Measurements from ENCODE around the gene DNAJC1. TPM values are rescaled to one million over a fixed set of nuclear protein-coding genes. Genes with fewer than 3 reads are reported as not detected.

Gene DNAJC1
- total and polyA plus RNA-seq, 10 of the 15 experiments (the other 5 are each of a cell fraction or from before 2014, with no cell fraction given) = 2.5 to 39.3 (median 20.4) TPM

GRCh38 chr10:21720090-21720489 is 283.4 kb downstream of the DNAJC1 start:
- WGBS (ENCODE audit: insufficient coverage, insufficient replicate concordance, low lambda C conversion rate, missing lambda C conversion rate) = 100% methylated on average over 3 of the region's 3 CpGs
- no peaks in the 10 kb centered on the region for H4K20me1 ChIP-seq (ENCODE audit: control insufficient read depth, insufficient read depth)
- intact Hi-C loops (cut with micrococcal nuclease; ENCODE audit: unreplicated experiment) = no loop called here
- H3K79me2 ChIP-seq (ENCODE audit: control insufficient read depth, insufficient read depth, low read length) = no peaks in the 10 kb centered on the region; the same call in 1 of the 2 replicates
- H2AFZ ChIP-seq (ENCODE audit: control insufficient read depth, low read depth, low read length) = no peak overlapping the region
- no peaks in the 10 kb centered on the region for H3K9me3 ChIP-seq (replicated peaks; ENCODE audit: control insufficient read depth, insufficient read depth, low read length)
- H3K9ac ChIP-seq (ENCODE audit: control insufficient read depth, insufficient read depth, low read length) = no peak overlapping the region
- H3K27me3 ChIP-seq (replicated peaks in 1 of 2; ENCODE audit: control insufficient read depth in 2 of 2, insufficient read depth in 2 of 2, low read length in 1 of 2) = no peaks in the 10 kb centered on the region
- H3K4me2 ChIP-seq (ENCODE audit: control insufficient read depth, insufficient read depth) = no peak overlapping the region
- DNase-seq (ENCODE audit: low read depth, low spot score) (no peak), ATAC-seq (peak; percentile 64), FAIRE-seq (no peak)
- no peak overlapping the region for H3K27ac ChIP-seq (ENCODE audit: control insufficient read depth, insufficient read depth)
- in situ Hi-C loops (cut with MboI) = loop anchor here (10.0 kb wide), 1 partner anchor 445 kb away; no protein-coding TSS in a partner anchor
- no TSS peak for BruUV-seq (replicated peaks)
- ChIA-PET CTCF (interaction anchor here (1.0 to 2.4 kb wide), 5 partner anchors 10 to 226 kb away, joined by 3 to 12 read pairs (median 5); no protein-coding TSS in a partner anchor), RAD21 (ENCODE audit: unreplicated experiment) (interaction anchor here (1.2 to 1.9 kb wide), 3 partner anchors 9 to 168 kb away, joined by 4 to 5 read pairs (median 4); no protein-coding TSS in a partner anchor), SMC1A (ENCODE audit: uncharacterized antibody, unreplicated experiment) (interaction anchor here (0.7 to 2.5 kb wide), 7 partner anchors 9 to 224 kb away, joined by 3 to 15 read pairs (median 3); no protein-coding TSS in a partner anchor), POLR2A (interaction anchor here (0.9 to 1.8 kb wide), 2 partner anchors 9 to 11 kb away, joined by 3 to 6 read pairs; no protein-coding TSS in a partner anchor)
- peaks cover 9% of the 10 kb centered on the region for H3K4me1 ChIP-seq (ENCODE audit: control insufficient read depth, insufficient read depth, low read length)
- no peak overlapping the region for H3K4me3 ChIP-seq
- H3K36me3 ChIP-seq (ENCODE audit: control insufficient read depth in 2 of 2, insufficient read depth in 2 of 2, low read length in 1 of 2) = peaks cover 0 to 12% of the 10 kb centered on the region in 2 experiments; a peak in 2 of 4 replicates
- peak; percentile 47 to 71; a peak in 2 of 4 replicates for TF ChIP-seq BHLHE40 (IDR thresholded peaks at IDR 0.05; ENCODE audit: borderline replicate concordance in 1 of 2, low read depth in 2 of 2, low read length in 1 of 2)
- no peak for TF ChIP-seq TBL1XR1 (IDR thresholded peaks at IDR 0.05; ENCODE audit: low read depth, low read length)
- TF ChIP-seq ATF3 (IDR thresholded peaks at IDR 0.05; ENCODE audit: borderline replicate concordance, extremely low read depth, low read depth, low read length) = no peak
- peak; percentile 43; the same call in 1 of the 2 replicates for TF ChIP-seq ATF7 (IDR thresholded peaks at IDR 0.05; ENCODE audit: low read depth)
- TF ChIP-seq MTA2 (IDR thresholded peaks at IDR 0.05; ENCODE audit: low read depth) = peak; percentile 54; the same call in 1 of the 2 replicates
- TF ChIP-seq SMAD5 (IDR thresholded peaks at IDR 0.05; ENCODE audit: low read depth) = no peak
- no peak for TF ChIP-seq EZH2 (IDR thresholded peaks at IDR 0.05; ENCODE audit: borderline replicate concordance, control insufficient read depth, low read depth, low read length)
- peak; percentile 41; the same call in 1 of the 2 replicates for TF ChIP-seq IKZF1 (conservative IDR thresholded peaks at IDR 0.05)
- TF ChIP-seq RELB (IDR thresholded peaks at IDR 0.05; ENCODE audit: low read depth) = peak; percentile 56
- TF ChIP-seq BMI1 (IDR thresholded peaks at IDR 0.05; ENCODE audit: borderline replicate concordance) = 0 out of 2 replicates have a peak, but pooled peaks have one; percentile 22
- no peak for TF ChIP-seq HSF1 (IDR thresholded peaks at IDR 0.05; ENCODE audit: low read depth, low read length)
- peak; percentile 80 for TF ChIP-seq ZNF687 (IDR thresholded peaks at IDR 0.05)
- TF ChIP-seq IKZF2 (IDR thresholded peaks at IDR 0.05) = peak; percentile 33 to 50; a peak in 2 of 4 replicates
- TF ChIP-seq TCF7 (IDR thresholded peaks at IDR 0.05; ENCODE audit: borderline replicate concordance) = no peak

All from GM12878 (cell line).